LNCAP (cell line): ENCODE measurements around the gene TIFAB.

Experiments
- TF ChIP-seq, protein P1 (sequence below): fragments of 450-650 bp; IDR thresholded peaks from 2 replicates; pipeline ENCODE4 v1.5.1; 2017; ENCODE audit warnings: mild to moderate bottlenecking

TIFAB gene

DNA sequence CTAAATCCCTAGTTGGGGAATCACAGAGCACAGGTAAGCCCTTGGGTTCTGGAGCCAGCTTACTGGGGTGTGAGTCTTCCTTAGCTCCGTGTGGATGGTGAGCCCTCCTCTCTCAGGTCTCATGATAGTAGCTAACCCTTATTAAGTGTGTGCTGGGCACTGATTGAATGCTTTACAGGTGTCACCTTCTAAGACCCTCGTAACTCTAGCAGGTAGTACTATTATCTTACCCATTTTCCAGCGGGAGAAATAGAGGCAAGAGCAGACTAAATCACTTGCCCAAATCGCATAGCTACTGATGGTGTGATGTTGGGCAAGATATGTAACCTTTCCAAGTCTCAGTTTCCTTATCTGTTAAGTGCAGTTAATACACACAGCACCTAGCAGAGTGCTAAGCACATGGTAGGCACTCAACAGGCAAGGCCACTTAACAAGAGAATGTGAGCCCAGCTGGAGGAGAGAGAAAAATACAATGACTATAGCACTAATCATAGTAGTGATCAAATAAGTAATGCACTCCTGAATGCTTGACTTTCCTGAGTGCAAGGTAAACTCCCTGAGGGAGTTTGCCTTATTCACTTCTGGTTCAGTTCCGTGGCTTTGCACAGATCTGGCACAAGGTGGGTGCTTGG is 4.7 kb downstream of the TIFAB start, which contains the start of gene DCANP1:
Gene DCANP1 (minus strand): TSS at position 51 of the 632 bp plus-strand sequence. CDS start 240 bp downstream, outside the sequence.
- TF ChIP-seq, protein P1, sequence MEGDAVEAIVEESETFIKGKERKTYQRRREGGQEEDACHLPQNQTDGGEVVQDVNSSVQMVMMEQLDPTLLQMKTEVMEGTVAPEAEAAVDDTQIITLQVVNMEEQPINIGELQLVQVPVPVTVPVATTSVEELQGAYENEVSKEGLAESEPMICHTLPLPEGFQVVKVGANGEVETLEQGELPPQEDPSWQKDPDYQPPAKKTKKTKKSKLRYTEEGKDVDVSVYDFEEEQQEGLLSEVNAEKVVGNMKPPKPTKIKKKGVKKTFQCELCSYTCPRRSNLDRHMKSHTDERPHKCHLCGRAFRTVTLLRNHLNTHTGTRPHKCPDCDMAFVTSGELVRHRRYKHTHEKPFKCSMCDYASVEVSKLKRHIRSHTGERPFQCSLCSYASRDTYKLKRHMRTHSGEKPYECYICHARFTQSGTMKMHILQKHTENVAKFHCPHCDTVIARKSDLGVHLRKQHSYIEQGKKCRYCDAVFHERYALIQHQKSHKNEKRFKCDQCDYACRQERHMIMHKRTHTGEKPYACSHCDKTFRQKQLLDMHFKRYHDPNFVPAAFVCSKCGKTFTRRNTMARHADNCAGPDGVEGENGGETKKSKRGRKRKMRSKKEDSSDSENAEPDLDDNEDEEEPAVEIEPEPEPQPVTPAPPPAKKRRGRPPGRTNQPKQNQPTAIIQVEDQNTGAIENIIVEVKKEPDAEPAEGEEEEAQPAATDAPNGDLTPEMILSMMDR, result no peak

DNA sequence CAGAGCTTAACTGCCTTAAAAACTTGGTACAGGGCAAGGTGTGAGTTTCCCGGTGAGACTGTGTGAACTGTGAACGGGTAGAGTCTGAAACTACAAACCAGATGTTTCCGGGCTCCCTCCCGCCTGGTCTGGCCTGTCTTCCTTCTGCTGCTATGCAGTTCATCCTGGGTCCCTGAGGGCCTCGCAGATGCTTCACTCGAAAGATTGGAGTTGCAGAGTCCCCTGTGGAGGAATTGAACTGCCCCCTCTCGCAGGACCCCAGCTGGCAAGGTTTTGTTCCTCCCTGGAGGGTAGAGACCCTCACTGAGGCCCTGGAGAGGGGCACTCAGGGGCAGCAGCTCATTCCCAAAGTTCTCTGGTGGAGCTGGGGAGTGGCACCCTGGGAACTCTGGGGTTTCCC is 5.5 kb downstream of the TIFAB start:
- TF ChIP-seq, protein P1, result no peak

DNA sequence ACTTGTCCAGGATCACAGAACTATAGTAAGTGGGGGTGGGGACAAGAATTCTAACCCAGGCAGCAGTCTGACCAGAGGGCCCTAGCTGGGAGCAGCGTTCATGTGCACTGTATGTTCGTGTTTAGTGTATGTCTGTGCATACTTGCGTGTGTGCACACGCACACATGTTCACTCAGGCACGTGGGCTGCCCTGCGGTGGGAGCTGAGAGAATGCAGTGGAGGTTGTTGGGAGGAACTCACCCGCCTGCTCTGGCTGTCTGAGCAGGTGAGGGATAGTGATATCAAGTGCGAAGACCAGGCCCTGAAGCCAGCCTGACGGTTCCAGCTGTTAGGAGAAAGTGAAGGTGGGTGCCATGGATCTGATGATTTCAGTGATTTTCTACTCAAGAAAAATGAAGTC is 5.9 kb downstream of the TIFAB start:
- TF ChIP-seq, protein P1, result no peak

DNA sequence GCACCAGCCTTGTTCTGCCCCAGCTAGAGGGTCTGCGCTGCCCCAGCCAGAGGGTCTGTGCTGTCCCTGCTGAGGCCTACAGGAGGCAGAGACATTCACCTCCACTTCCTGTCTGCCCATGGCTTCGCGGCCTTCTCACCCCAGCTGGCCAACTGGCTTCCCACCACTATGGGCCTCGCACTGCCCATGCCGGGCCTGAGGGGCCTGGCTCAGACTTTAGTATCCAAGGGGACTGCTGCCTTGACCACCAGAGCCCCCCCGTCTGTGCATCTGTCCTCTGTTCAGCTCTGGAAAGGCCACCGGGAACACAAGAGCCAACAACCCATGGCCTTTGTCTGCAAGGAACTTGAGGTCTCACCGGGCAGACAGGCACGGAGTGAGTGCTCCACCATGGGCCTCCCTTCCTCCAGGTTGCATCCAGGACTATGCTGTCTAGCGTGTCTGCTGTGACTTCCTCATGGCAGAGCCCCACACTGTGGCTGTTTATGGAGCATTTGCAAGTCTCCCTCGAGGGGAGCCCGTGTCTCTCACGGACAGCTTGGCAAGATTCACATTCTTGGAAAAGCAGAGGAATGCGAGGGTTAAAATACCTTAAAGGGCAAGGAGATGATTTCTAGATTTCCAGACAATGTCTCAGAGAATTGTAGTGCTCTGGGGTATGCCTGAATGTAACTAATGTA is 6.7 kb downstream of the TIFAB start:
- TF ChIP-seq, protein P1, result no peak

DNA sequence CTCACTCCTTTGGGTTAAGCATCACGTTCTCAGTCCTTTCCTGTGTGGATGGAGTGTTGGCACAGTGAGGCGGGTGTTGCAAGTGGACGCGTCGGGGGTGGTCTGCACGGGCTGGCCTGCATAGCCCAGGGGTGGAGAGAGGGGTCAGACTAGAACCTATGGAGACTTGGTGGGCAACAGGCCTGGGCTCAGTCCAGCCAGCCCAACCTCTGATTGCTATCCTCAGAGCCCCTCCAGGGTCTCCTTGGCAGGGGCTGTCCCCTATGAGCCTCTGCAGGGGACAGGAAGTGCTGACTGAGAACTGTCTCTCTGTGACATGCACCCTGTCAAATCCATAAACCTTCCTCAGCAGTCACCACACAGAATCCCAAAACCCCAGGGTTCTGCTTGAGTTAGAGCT is 7.3 kb downstream of the TIFAB start:
- TF ChIP-seq, protein P1, result no peak

DNA sequence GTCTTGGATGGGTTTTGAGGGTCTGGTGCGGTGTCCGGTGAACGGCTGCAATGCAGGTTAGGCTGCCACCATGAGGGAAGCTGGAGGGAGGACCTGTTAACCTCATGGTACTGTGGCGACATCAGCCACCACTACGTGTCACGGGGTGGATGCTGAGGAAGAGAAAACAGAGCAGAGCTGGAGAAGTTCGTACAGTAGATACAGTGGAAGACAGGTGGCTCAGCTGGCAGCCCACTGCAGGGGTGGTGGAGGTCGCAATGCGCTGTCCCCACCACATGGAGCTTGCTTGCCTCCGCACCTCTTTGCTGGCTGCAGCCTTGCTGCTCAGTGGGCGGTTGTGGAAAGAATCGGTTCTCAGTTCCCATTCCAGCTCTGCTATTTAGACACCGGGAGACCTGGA is 7.8 kb downstream of the TIFAB start:
- TF ChIP-seq, protein P1, result no peak

DNA sequence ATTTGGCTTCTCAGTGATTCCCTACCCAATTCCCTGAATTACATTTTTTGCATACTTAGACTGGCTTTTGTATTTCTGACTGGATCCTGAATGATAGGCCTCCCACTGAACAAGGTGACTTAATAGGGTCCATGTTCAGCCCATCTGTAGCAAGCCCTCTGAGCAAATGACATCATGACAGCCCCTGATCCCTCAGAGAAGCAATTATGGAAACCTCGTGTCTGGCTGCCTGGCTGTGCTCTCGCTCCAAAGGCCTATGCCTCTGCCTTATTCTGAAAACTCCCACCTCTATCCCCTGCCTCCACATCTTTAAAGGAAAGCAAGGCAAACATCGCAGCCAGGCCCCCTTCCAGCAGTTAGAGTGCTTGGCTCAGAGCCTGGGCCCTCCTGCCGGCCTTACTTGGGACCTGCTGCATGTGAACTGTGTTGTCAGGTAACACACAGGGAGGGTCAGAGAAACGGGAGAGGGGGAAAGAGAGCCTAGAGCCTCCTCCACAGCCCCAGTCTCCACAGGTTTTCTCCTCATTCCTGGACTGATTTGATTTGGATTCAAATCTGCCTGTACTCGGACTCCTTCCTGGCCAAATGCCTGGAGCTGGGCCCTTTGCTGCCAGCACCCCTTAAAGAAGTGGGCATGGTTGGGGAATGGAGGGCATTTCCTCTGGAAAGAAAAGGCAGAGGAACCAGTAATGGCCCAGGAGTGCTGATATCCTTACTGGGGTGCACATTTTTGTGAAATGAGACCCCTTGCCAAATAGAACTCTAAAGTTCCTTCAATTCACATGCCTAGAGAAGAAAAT is 8.8 kb downstream of the TIFAB start:
- TF ChIP-seq, protein P1, result no peak
